ENCODE measurements around the gene GOLGA8B.

Gene GOLGA8B

DNA sequence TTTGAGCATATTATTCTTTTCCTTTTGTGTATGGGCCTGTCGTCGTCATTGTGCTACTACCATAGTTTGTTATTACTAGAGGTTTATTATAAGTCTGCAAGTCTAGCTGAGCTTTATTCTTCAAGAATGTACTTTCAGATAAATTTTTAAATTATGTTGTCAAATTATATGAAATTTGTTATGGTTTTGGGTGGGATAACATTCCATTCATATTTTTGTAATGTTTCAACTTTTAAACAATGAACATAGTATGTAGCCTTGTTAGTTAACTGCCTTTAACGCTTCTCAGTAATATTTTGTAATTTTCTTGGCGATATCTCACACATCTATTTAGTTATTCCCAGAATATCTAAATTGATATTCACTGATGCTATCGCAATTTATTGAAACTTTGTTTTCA lies 41.6 kb upstream of the GOLGA8B start:
- Histone ChIP-seq H3K9me3 (replicated peaks; ENCODE audit: insufficient read depth, low read length) (no peaks in the 10 kb centered on the region), H2AFZ (ENCODE audit: low read length) (no peak overlapping the region), H3K4me1 (ENCODE audit: low read length) (no peaks in the 10 kb centered on the region), H3K79me2 (ENCODE audit: low read length) (no peaks in the 10 kb centered on the region), H3K4me2 (ENCODE audit: low read depth, low read length) (no peak overlapping the region), H3K27me3 (replicated peaks; ENCODE audit: insufficient read depth, low read length) (no peaks in the 10 kb centered on the region), H3K27ac (ENCODE audit: low read length) (no peak overlapping the region), H3K9me2 (replicated peaks; ENCODE audit: insufficient read depth, low read length) (no peaks in the 10 kb centered on the region), H4K20me1 (ENCODE audit: insufficient read depth, low read length) (no peaks in the 10 kb centered on the region), H3K36me3 (replicated peaks; ENCODE audit: insufficient read depth, low read length) (no peaks in the 10 kb centered on the region), H3K4me3 (ENCODE audit: low read length) (no peak overlapping the region), H3F3A (ENCODE audit: insufficient read depth, low read length) (no peaks in the 10 kb centered on the region), H3K9ac (ENCODE audit: low read length) (no peak overlapping the region)
- TF ChIP-seq, protein P1, sequence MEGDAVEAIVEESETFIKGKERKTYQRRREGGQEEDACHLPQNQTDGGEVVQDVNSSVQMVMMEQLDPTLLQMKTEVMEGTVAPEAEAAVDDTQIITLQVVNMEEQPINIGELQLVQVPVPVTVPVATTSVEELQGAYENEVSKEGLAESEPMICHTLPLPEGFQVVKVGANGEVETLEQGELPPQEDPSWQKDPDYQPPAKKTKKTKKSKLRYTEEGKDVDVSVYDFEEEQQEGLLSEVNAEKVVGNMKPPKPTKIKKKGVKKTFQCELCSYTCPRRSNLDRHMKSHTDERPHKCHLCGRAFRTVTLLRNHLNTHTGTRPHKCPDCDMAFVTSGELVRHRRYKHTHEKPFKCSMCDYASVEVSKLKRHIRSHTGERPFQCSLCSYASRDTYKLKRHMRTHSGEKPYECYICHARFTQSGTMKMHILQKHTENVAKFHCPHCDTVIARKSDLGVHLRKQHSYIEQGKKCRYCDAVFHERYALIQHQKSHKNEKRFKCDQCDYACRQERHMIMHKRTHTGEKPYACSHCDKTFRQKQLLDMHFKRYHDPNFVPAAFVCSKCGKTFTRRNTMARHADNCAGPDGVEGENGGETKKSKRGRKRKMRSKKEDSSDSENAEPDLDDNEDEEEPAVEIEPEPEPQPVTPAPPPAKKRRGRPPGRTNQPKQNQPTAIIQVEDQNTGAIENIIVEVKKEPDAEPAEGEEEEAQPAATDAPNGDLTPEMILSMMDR (IDR thresholded peaks at IDR 0.05; ENCODE audit: low read length), result no peak
- TF ChIP-seq EZH2 (optimal IDR thresholded peaks at IDR 0.05; ENCODE audit: low read depth, low read length), result no peak
- TF ChIP-seq EZH2phosphoT487 (IDR thresholded peaks at IDR 0.05; ENCODE audit: low read length), result no peak
- no peak for DNase-seq

- no peak overlapping the region for H3K4me3 ChIP-seq (ENCODE audit: low read length)
- no peaks in the 10 kb centered on the region for H3K9me2 ChIP-seq (replicated peaks; ENCODE audit: insufficient read depth, low read length)
- H3K27me3 ChIP-seq (replicated peaks; ENCODE audit: insufficient read depth, low read length), result no peaks in the 10 kb centered on the region
- no peak for DNase-seq
- TF ChIP-seq EZH2 (optimal IDR thresholded peaks at IDR 0.05; ENCODE audit: low read depth, low read length) (no peak), EZH2phosphoT487 (IDR thresholded peaks at IDR 0.05; ENCODE audit: low read length) (no peak)
- TF ChIP-seq, protein P1 (IDR thresholded peaks at IDR 0.05; ENCODE audit: low read length), result no peak
- no peak overlapping the region for H2AFZ ChIP-seq (ENCODE audit: low read length)
- no peaks in the 10 kb centered on the region for H3K36me3 ChIP-seq (replicated peaks; ENCODE audit: insufficient read depth, low read length)
- H3K4me1 ChIP-seq (ENCODE audit: low read length), result no peaks in the 10 kb centered on the region
- H3K4me2 ChIP-seq (ENCODE audit: low read depth, low read length), result no peak overlapping the region
- no peaks in the 10 kb centered on the region for H3K9me3 ChIP-seq (replicated peaks; ENCODE audit: insufficient read depth, low read length)
- H4K20me1 ChIP-seq (ENCODE audit: insufficient read depth, low read length), result no peaks in the 10 kb centered on the region
- H3K27ac ChIP-seq (ENCODE audit: low read length), result no peak overlapping the region
- H3K9ac ChIP-seq (ENCODE audit: low read length), result no peak overlapping the region
- no peaks in the 10 kb centered on the region for H3K79me2 ChIP-seq (ENCODE audit: low read length)
- H3F3A ChIP-seq (ENCODE audit: insufficient read depth, low read length), result no peaks in the 10 kb centered on the region
Observed at GRCh38 chr15:34621675-34622074, 38.2 kb upstream of the GOLGA8B start.

DNA sequence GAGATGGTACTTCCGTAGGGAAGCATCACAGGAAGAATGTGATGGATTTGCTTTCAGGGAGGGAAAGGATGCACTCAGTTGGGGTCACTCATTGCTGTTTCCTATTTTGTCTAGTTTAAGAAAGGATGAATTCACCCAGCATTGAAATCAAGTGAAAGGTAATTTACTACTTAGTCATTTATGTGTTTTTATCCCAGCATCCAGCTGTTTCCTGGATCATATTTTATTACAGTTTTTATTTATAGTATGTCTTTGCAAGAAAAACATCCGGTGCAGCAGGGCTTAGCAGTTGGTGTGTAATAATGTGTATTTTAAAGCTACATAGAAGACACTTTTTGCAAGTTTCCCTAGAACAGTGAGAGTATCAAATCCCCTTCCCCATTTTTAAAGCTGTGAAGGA lies 37.4 kb upstream of the GOLGA8B start:
- Histone ChIP-seq H3K27ac (ENCODE audit: low read length) (no peak overlapping the region), H3K9me2 (replicated peaks; ENCODE audit: insufficient read depth, low read length) (no peaks in the 10 kb centered on the region), H3F3A (ENCODE audit: insufficient read depth, low read length) (no peaks in the 10 kb centered on the region), H3K4me3 (ENCODE audit: low read length) (no peak overlapping the region), H3K36me3 (replicated peaks; ENCODE audit: insufficient read depth, low read length) (no peaks in the 10 kb centered on the region), H4K20me1 (ENCODE audit: insufficient read depth, low read length) (no peaks in the 10 kb centered on the region), H3K4me2 (ENCODE audit: low read depth, low read length) (no peak overlapping the region), H2AFZ (ENCODE audit: low read length) (no peak overlapping the region), H3K4me1 (ENCODE audit: low read length) (no peaks in the 10 kb centered on the region), H3K79me2 (ENCODE audit: low read length) (no peaks in the 10 kb centered on the region), H3K9ac (ENCODE audit: low read length) (no peak overlapping the region), H3K27me3 (replicated peaks; ENCODE audit: insufficient read depth, low read length) (no peaks in the 10 kb centered on the region), H3K9me3 (replicated peaks; ENCODE audit: insufficient read depth, low read length) (no peaks in the 10 kb centered on the region)
- no peak for TF ChIP-seq EZH2phosphoT487 (IDR thresholded peaks at IDR 0.05; ENCODE audit: low read length)
- TF ChIP-seq, protein P1 (IDR thresholded peaks at IDR 0.05; ENCODE audit: low read length), result no peak
- no peak for TF ChIP-seq EZH2 (optimal IDR thresholded peaks at IDR 0.05; ENCODE audit: low read depth, low read length)
- no peak for DNase-seq

Data from MM.1S (cell line).